PFSK-1 (cell line): Measurements from ENCODE around the gene CYTL1.

ENCODE experiments used
- FOXP2 ChIP-seq: optimal IDR thresholded peaks from 2 replicates; pipeline ENCODE3; 2011; ENCODE audit warnings: borderline replicate concordance, control low read depth, inconsistent platforms; ENCODE audit not compliant: insufficient read depth; ENCODE audit errors: extremely low read length, extremely low read depth
- POLR2AphosphoS5 ChIP-seq: IDR thresholded peaks from 2 replicates; pipeline ENCODE4 v1.6.1; 2012; ENCODE audit warnings: low read depth, mild to moderate bottlenecking, control low read depth, low read length, moderate library complexity
- SIN3A ChIP-seq: IDR thresholded peaks from 2 replicates; pipeline ENCODE4 v1.6.1; 2012; ENCODE audit warnings: mild to moderate bottlenecking, low read length, moderate library complexity, borderline replicate concordance; ENCODE audit not compliant: insufficient read depth
- TAF1 ChIP-seq: IDR thresholded peaks from 2 replicates; pipeline ENCODE4 v1.6.1; 2012; ENCODE audit warnings: low read length, control low read depth, borderline replicate concordance; ENCODE audit not compliant: insufficient read depth
- TF ChIP-seq, protein P1 (sequence below), 2 experiments: IDR thresholded peaks; 2 replicates each; pipeline versions ENCODE4 v1.6.1 to v1.8.0; 2011 to 2012; ENCODE audit warnings: low read depth in 2 of 2, low read length in 2 of 2, control low read depth in 1 of 2, inconsistent platforms in 1 of 2, mild to moderate bottlenecking in 1 of 2, moderate library complexity in 1 of 2; ENCODE audit not compliant: insufficient read depth in 1 of 2

Gene CYTL1

DNA sequence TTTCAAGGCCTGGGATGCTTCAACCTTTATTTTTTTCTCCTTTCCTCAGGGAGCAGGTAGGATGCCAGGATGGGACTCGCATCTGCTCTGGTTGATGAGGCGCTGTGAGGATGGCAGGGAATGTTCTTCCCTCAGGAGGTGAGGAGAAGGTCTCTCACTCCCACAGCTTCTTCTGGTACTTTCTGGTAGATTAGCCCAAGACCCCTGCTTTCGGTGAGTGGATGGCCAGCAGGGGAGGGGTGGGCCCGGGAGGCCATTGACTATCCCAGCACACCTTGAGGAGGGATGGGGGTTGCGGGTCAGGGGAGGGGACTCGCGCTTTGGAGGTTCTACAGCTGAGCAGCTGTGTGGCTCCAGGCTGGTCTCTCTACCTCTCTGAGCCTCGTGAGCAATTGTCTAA, 14.8 kb downstream of the CYTL1 start:
- TF ChIP-seq TAF1 (no peak), FOXP2 (no peak)

DNA sequence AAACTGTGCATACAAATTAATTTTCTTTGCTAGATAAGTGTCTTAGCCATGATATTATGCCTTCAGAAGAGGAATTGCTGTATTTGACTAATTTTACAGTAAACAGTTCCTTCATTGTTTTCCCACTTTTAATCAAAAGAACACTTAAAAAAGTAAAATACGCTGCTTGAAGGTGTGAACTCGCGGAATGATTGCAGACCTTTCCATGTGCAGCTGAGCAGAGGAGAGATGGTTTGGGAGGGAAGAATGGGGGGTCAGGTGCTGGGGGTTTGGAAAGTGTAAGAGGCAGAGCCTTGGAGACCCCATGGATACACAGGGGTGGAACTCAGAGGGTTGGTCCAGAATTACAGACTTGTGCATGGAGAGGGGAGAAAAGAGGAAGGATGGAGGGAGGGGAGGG, 15.3 kb downstream of the CYTL1 start:
- TF ChIP-seq SIN3A (no peak), TAF1 (no peak), POLR2AphosphoS5 (no peak), FOXP2 (no peak)
- TF ChIP-seq, protein P1, sequence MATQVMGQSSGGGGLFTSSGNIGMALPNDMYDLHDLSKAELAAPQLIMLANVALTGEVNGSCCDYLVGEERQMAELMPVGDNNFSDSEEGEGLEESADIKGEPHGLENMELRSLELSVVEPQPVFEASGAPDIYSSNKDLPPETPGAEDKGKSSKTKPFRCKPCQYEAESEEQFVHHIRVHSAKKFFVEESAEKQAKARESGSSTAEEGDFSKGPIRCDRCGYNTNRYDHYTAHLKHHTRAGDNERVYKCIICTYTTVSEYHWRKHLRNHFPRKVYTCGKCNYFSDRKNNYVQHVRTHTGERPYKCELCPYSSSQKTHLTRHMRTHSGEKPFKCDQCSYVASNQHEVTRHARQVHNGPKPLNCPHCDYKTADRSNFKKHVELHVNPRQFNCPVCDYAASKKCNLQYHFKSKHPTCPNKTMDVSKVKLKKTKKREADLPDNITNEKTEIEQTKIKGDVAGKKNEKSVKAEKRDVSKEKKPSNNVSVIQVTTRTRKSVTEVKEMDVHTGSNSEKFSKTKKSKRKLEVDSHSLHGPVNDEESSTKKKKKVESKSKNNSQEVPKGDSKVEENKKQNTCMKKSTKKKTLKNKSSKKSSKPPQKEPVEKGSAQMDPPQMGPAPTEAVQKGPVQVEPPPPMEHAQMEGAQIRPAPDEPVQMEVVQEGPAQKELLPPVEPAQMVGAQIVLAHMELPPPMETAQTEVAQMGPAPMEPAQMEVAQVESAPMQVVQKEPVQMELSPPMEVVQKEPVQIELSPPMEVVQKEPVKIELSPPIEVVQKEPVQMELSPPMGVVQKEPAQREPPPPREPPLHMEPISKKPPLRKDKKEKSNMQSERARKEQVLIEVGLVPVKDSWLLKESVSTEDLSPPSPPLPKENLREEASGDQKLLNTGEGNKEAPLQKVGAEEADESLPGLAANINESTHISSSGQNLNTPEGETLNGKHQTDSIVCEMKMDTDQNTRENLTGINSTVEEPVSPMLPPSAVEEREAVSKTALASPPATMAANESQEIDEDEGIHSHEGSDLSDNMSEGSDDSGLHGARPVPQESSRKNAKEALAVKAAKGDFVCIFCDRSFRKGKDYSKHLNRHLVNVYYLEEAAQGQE (IDR thresholded peaks at IDR 0.05; ENCODE audit: insufficient read depth in 1 of 2, low read depth in 2 of 2, low read length in 2 of 2), result no peak

DNA sequence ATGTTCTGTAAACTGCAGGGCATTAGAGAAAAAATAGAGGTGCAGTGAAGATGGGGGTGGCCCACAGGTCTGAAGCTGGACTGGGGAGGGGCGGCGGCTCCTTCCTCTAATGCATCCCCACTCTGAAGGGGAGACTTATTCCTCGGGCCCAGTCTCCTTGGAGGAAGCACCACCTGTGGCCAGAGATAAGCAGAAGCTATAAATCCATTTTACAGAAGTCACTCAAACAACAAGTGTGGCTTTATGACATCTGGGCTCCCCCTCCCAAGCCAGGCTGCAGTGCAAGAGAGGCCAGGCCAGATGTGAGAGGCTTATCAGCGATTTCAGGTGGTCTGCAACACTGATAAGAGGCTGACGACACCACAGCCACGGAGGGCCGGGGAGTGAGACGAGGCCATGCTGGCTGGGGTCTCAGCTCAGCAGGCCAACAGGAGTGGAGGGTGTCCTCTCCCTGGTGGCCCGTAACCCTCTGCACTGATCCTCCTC, 15.8 kb downstream of the CYTL1 start:
- TF ChIP-seq SIN3A (no peak), FOXP2 (no peak), POLR2AphosphoS5 (no peak), TAF1 (no peak)
- TF ChIP-seq, protein P1 (IDR thresholded peaks at IDR 0.05; ENCODE audit: insufficient read depth in 1 of 2, low read depth in 2 of 2, low read length in 2 of 2), result no peak

DNA sequence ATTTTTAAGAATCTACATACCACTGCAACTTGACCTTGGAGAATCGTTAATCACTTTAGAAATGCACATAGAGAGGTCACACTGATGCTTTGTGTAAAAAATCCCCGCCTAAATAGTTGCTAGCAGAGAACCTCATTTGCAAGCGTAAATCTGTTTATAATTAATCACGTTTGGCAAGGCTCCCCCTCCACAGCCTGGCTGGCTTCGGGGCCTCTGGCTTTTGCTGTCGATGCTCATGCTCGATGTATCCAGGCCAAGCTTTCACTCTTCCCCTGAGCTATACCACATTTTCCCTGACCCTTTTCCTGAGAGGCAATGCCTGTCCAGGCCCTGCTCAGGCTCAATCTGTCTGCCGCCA, 23.4 kb downstream of the CYTL1 start:
- TF ChIP-seq, protein P1 (IDR thresholded peaks at IDR 0.05; ENCODE audit: insufficient read depth in 1 of 2, low read depth in 2 of 2, low read length in 2 of 2), result no peak
- no peak for TF ChIP-seq POLR2AphosphoS5
- no peak for TF ChIP-seq SIN3A
- TF ChIP-seq FOXP2, result no peak
- TF ChIP-seq TAF1, result no peak

DNA sequence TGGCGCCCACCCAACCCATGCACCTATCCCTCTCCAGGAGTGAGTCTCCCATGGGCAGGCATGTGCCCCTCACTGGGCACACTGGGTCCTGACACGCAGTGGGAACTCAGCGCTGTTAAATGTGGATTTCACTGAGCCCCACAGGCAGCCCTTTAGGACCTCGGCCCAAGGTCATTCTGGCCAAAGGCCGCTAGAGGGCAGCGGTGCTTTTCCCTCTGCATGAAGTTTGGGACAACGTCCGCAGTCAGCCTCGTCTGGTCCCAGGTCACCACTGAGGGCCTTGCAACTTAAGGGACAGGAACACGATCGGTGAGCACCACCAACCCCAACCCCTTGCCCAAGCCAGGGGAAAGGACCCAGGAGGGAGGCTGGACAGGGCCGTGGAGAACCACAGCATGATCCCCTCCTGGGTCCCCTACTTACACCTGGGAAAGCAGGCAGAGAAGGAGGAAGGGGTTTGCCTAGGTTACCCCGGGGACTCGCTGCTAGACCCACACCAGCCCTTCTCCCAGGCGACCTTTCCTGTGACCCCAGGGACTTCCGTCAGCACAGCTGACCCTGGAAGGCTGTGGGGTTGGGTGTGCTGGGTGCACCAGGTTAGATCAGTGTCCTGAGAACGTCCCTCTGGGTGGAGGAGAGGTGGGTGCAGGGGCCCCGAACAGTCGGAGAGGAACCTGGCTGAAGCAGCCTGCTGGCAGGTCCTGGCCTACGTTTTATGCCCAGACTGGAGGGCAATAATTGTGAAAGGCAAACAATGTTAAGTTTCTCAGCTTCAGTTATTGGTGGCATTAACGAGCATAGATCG, 24.0 kb downstream of the CYTL1 start:
- TF ChIP-seq POLR2AphosphoS5 (no peak), FOXP2 (peak; percentile 9)

DNA sequence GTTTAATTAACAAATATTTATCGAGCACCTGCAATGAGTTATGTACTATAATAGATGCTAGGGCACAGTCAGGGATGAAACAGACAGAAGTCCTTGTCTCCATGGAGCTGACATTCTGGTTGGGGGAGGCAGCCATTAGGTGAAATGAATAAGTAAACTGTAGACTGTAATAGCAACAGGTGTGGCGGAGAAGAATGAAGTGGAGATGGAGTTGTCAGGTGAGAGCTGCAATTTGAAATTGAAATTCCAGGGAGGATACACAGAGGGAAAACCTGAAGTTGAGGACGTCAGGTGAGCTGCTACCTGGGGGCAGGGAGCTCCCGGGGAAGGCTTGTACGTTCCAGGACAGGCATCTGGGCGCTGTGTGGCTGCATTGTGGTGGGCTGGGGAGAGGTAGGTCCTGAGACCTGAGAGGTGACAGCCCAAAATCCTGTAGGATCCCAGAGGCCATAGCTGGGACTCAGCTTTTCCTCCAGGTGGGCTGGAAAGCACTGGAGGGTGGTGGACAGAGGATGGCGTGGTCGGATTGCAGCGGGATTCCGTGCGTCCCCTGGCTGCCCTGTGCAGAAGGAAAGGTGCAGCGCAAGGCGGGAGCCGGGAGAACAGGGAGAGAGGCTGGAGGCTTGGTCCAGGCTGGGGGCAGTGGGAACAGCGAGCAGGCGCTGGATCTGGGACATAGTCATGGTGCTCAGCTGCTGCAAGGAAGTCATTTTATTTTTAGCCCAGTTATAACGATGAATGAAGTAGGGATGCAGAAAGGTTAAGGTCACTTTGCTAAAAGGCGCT, 24.8 kb downstream of the CYTL1 start:
- TF ChIP-seq SIN3A, result no peak
- TF ChIP-seq, protein P1 (IDR thresholded peaks at IDR 0.05; ENCODE audit: insufficient read depth in 1 of 2, low read depth in 2 of 2, low read length in 2 of 2), result no peak
